ENCODE measurements around the gene TEX29. TPM values are rescaled to one million over a fixed set of nuclear protein-coding genes. Genes with fewer than 3 reads are reported as not detected.

TEX29 gene
- total RNA-seq, 1 experiment from 2014 or later, result 0.45 TPM

- Histone ChIP-seq H3K4me1 (ENCODE audit: insufficient read depth, low read length, poor library complexity, severe bottlenecking) (no peaks in the 10 kb centered on the region), H3K27me3 (replicated peaks; ENCODE audit: insufficient read depth, low read depth, low read length, poor library complexity) (no peaks in the 10 kb centered on the region), H3K9me3 (ENCODE audit: low read depth, low read length, poor library complexity, severe bottlenecking) (no peaks in the 10 kb centered on the region), H3K4me3 (ENCODE audit: low read depth, low read length, poor library complexity, severe bottlenecking) (no peak overlapping the region), H3K27ac (ENCODE audit: low read depth, low read length, poor library complexity, severe bottlenecking) (no peak overlapping the region), H3K36me3 (ENCODE audit: insufficient read depth, low read length, poor library complexity, severe bottlenecking) (no peaks in the 10 kb centered on the region)
- no TSS peak for BruUV-seq (replicated peaks)
- TF ChIP-seq CTCF (conservative IDR thresholded peaks at IDR 0.05; ENCODE audit: low read depth, low read length) (no peak), EZH2 (IDR thresholded peaks at IDR 0.05; ENCODE audit: borderline replicate concordance, low read depth, low read length, poor library complexity, severe bottlenecking) (no peak)
- ChIA-PET CTCF (no interaction called here), POLR2A (ENCODE audit: low non-redundant PET) (no interaction called here)
- DNase-seq (ENCODE audit: low spot score), result no peak
- intact Hi-C loops (cut with micrococcal nuclease; ENCODE audit: unreplicated experiment), result no loop called here
Observed at GRCh38 chr13:111313911-111314425, 6.5 kb upstream of the TEX29 start.

GRCh38 chr13:111314852-111315251, 5.6 kb upstream of the TEX29 start:
- ChIA-PET CTCF (no interaction called here), POLR2A (ENCODE audit: low non-redundant PET) (no interaction called here)
- TF ChIP-seq EZH2 (IDR thresholded peaks at IDR 0.05; ENCODE audit: borderline replicate concordance, low read depth, low read length, poor library complexity, severe bottlenecking) (no peak), CTCF (conservative IDR thresholded peaks at IDR 0.05; ENCODE audit: low read depth, low read length) (no peak)
- intact Hi-C loops (cut with micrococcal nuclease; ENCODE audit: unreplicated experiment), result no loop called here
- DNase-seq (ENCODE audit: low spot score), result no peak
- Histone ChIP-seq H3K9me3 (ENCODE audit: low read depth, low read length, poor library complexity, severe bottlenecking) (no peaks in the 10 kb centered on the region), H3K4me1 (ENCODE audit: insufficient read depth, low read length, poor library complexity, severe bottlenecking) (no peaks in the 10 kb centered on the region), H3K27ac (ENCODE audit: low read depth, low read length, poor library complexity, severe bottlenecking) (no peak overlapping the region), H3K27me3 (replicated peaks; ENCODE audit: insufficient read depth, low read depth, low read length, poor library complexity) (no peaks in the 10 kb centered on the region), H3K36me3 (ENCODE audit: insufficient read depth, low read length, poor library complexity, severe bottlenecking) (no peaks in the 10 kb centered on the region), H3K4me3 (ENCODE audit: low read depth, low read length, poor library complexity, severe bottlenecking) (no peak overlapping the region)
- no TSS peak for BruUV-seq (replicated peaks)

- TF ChIP-seq EZH2 (IDR thresholded peaks at IDR 0.05; ENCODE audit: borderline replicate concordance, low read depth, low read length, poor library complexity, severe bottlenecking) (no peak), CTCF (conservative IDR thresholded peaks at IDR 0.05; ENCODE audit: low read depth, low read length) (no peak)
- no TSS peak for BruUV-seq (replicated peaks)
- POLR2A ChIA-PET (ENCODE audit: low non-redundant PET), result no interaction called here
- DNase-seq (ENCODE audit: low spot score), result no peak
- H3K36me3 ChIP-seq (ENCODE audit: insufficient read depth, low read length, poor library complexity, severe bottlenecking), result no peaks in the 10 kb centered on the region
- H3K4me1 ChIP-seq (ENCODE audit: insufficient read depth, low read length, poor library complexity, severe bottlenecking), result no peaks in the 10 kb centered on the region
- CTCF ChIA-PET, result no interaction called here
- H3K4me3 ChIP-seq (ENCODE audit: low read depth, low read length, poor library complexity, severe bottlenecking), result no peak overlapping the region
- no peaks in the 10 kb centered on the region for H3K9me3 ChIP-seq (ENCODE audit: low read depth, low read length, poor library complexity, severe bottlenecking)
- no peak overlapping the region for H3K27ac ChIP-seq (ENCODE audit: low read depth, low read length, poor library complexity, severe bottlenecking)
- H3K27me3 ChIP-seq (replicated peaks; ENCODE audit: insufficient read depth, low read depth, low read length, poor library complexity), result no peaks in the 10 kb centered on the region
- intact Hi-C loops (cut with micrococcal nuclease; ENCODE audit: unreplicated experiment), result no loop called here
Observed at GRCh38 chr13:111315347-111315995, 5.0 kb upstream of the TEX29 start.
